PC-3 (cell line): Measurements from ENCODE around the gene RETN. TPM values are rescaled to one million over a fixed set of nuclear protein-coding genes. Genes with fewer than 3 reads are reported as not detected.

Experiments
- ATAC-seq: fragments of 200-7000 bp; cut with Tn5 transposase; 2 replicates; pipeline ENCODE4 v1.9.1; 2020; ENCODE audit warnings: mild to moderate bottlenecking, moderate library complexity
- BruUV-seq: library from RNA; stranded (reverse); fragments of 400-500 nt; replicated peaks from 2 replicates; lab custom pipeline; 2021; lab: Mats Ljungman, UMichigan
- CTCF ChIA-PET: fragments of 300-600 bp; sonication (Branson Sonifier 250); formaldehyde crosslinking; loops from one replicate; lab custom pipeline; 2022; ENCODE audit warnings: antibody characterized with exemption; lab: Charles Lee
- POLR2A ChIA-PET: fragments of 300-600 bp; sonication (Branson Sonifier 250); formaldehyde crosslinking; loops from one replicate; lab custom pipeline; 2022; ENCODE audit warnings: antibody characterized with exemption; ENCODE audit not compliant: unreplicated experiment; lab: Charles Lee
- DNase-seq: peaks from one replicate; pipeline ENCODE4 v3.0.0-alpha.2; 2015
- H2AFZ ChIP-seq: fragments of 300-600 bp; sonication (generic); 2 replicates; pipeline ENCODE4 v1.6.0; 2016; ENCODE audit warnings: antibody characterized with exemption, low read length
- H3F3A ChIP-seq: fragments of 300-600 bp; sonication (generic); one replicate; pipeline ENCODE4 v1.6.0; 2017; ENCODE audit warnings: antibody characterized with exemption, low read length, control low read depth, mild to moderate bottlenecking; ENCODE audit not compliant: unreplicated experiment
- H3K27ac ChIP-seq: fragments of 300-600 bp; sonication (generic); 2 replicates; pipeline ENCODE4 v1.5.1; 2016; ENCODE audit warnings: mild to moderate bottlenecking, low read length
- H3K27me3 ChIP-seq: fragments of 300-600 bp; sonication (generic); 2 replicates; pipeline ENCODE4 v1.6.1; 2016; ENCODE audit warnings: low read length, mixed read lengths
- H3K36me3 ChIP-seq: fragments of 300-600 bp; sonication (generic); 2 replicates; pipeline ENCODE4 v1.6.1; 2016; ENCODE audit warnings: low read depth, mixed run types, low read length, mixed read lengths
- H3K4me1 ChIP-seq: fragments of 300-600 bp; sonication (generic); 2 replicates; pipeline ENCODE4 v1.5.1; 2016; ENCODE audit warnings: low read length; ENCODE audit not compliant: insufficient read depth
- H3K4me2 ChIP-seq: fragments of 300-600 bp; sonication (generic); 2 replicates; pipeline ENCODE4 v1.6.0; 2016; ENCODE audit warnings: low read length
- H3K4me3 ChIP-seq: fragments of 300-600 bp; sonication (generic); 2 replicates; pipeline ENCODE4 v1.5.1; 2016; ENCODE audit warnings: mild to moderate bottlenecking, low read length, mixed read lengths
- H3K79me2 ChIP-seq: fragments of 300-600 bp; sonication (generic); 2 replicates; pipeline ENCODE4 v1.6.1; 2017; ENCODE audit warnings: low read length, mixed read lengths
- H3K9ac ChIP-seq: fragments of 300-600 bp; sonication (generic); 2 replicates; pipeline ENCODE4 v1.6.0; 2016; ENCODE audit warnings: mild to moderate bottlenecking, low read length
- H3K9me2 ChIP-seq: fragments of 300-600 bp; sonication (generic); replicated peaks from 2 replicates; pipeline ENCODE4 v1.6.1; 2016; ENCODE audit warnings: mixed run types, low read length, mixed read lengths
- H3K9me3 ChIP-seq: fragments of 300-600 bp; sonication (generic); 2 replicates; pipeline ENCODE4 v1.6.1; 2016; ENCODE audit warnings: low read length, mixed read lengths
- H4K20me1 ChIP-seq: fragments of 300-600 bp; sonication (generic); 2 replicates; pipeline ENCODE4 v1.6.1; 2016; ENCODE audit warnings: low read length, mixed read lengths
- EZH2 ChIP-seq: fragments of 300-600 bp; sonication (generic); IDR thresholded peaks from one replicate; pipeline ENCODE4 v1.6.1; 2017; ENCODE audit warnings: antibody characterized with exemption, mild to moderate bottlenecking, low read length; ENCODE audit not compliant: unreplicated experiment
- EZH2phosphoT487 ChIP-seq: fragments of 300-600 bp; sonication (generic); IDR thresholded peaks from 2 replicates; pipeline ENCODE4 v1.6.1; 2018; ENCODE audit warnings: mild to moderate bottlenecking, antibody characterized with exemption, low read length, borderline replicate concordance
- intact Hi-C: fragments of 100-400 bp; cut with micrococcal nuclease; formaldehyde crosslinking; loops from 2 replicates; pipeline ENCODE4 v1.9.0; 2023
- total RNA-seq: library from RNA; depleted of rRNA; stranded (reverse); fragments of >200 nt; gene quantifications from 2 replicates; pipeline ENCODE4 v1.2.3, GENCODE V29; 2014
- TF ChIP-seq, protein P1 (sequence below): fragments of 300-600 bp; sonication (generic); conservative IDR thresholded peaks from 2 replicates; pipeline ENCODE4 v1.5.1; 2017; ENCODE audit warnings: antibody characterized with exemption, low read depth, mild to moderate bottlenecking, low read length

RETN gene
- total RNA-seq, 1 experiment from 2014 or later: not detected

GRCh38 chr19:7681340-7682174, 12.7 kb downstream of the RETN start:
- H3K27ac ChIP-seq: no peak overlapping the region
- peak overlapping the region; percentile 98 for H3K9ac ChIP-seq
- ATAC-seq (peak; percentile 21; the same call in 1 of the 2 replicates), DNase-seq (peak; percentile 75)
- BruUV-seq: no TSS peak
- ChIA-PET CTCF (interaction anchor here (0.5 to 2.2 kb wide), 22 partner anchors 12 to 371 kb away, joined by 3 to 48 read pairs (median 4); partner anchors contain the start of genes CCL25, PET100, RETN and XAB2), POLR2A (interaction anchor here (0.6 kb wide), 2 partner anchors 121 to 225 kb away, joined by 11 to 15 read pairs; no protein-coding TSS in a partner anchor)
- peaks cover 24% of the 10 kb centered on the region; the same call in 1 of the 2 replicates for H3K4me1 ChIP-seq
- H3K9me3 ChIP-seq: no peaks in the 10 kb centered on the region
- H3K79me2 ChIP-seq: peaks cover 20% of the 10 kb centered on the region
- H3K4me3 ChIP-seq: peak overlapping the region; percentile 97
- H3K36me3 ChIP-seq: 0 out of 2 replicates have a peak, but pooled peaks cover 10% of the 10 kb centered on the region
- intact Hi-C loops: no loop called here
- peak overlapping the region; percentile 98 for H3K4me2 ChIP-seq
- H3K27me3 ChIP-seq: no peaks in the 10 kb centered on the region
- H3K9me2 ChIP-seq: no peaks in the 10 kb centered on the region
- H3F3A ChIP-seq: no peaks in the 10 kb centered on the region
- H2AFZ ChIP-seq: peak overlapping the region; percentile 88
- TF ChIP-seq, protein P1, sequence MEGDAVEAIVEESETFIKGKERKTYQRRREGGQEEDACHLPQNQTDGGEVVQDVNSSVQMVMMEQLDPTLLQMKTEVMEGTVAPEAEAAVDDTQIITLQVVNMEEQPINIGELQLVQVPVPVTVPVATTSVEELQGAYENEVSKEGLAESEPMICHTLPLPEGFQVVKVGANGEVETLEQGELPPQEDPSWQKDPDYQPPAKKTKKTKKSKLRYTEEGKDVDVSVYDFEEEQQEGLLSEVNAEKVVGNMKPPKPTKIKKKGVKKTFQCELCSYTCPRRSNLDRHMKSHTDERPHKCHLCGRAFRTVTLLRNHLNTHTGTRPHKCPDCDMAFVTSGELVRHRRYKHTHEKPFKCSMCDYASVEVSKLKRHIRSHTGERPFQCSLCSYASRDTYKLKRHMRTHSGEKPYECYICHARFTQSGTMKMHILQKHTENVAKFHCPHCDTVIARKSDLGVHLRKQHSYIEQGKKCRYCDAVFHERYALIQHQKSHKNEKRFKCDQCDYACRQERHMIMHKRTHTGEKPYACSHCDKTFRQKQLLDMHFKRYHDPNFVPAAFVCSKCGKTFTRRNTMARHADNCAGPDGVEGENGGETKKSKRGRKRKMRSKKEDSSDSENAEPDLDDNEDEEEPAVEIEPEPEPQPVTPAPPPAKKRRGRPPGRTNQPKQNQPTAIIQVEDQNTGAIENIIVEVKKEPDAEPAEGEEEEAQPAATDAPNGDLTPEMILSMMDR: peak; percentile 67
- TF ChIP-seq EZH2: no peak
- no peaks in the 10 kb centered on the region for H4K20me1 ChIP-seq

- H3K27ac ChIP-seq: no peak overlapping the region
Observed at GRCh38 chr19:7682175-7682855, 13.5 kb downstream of the RETN start.

More at GRCh38 chr19:7682175-7682855, 13.5 kb downstream of the RETN start:
- H3K9ac ChIP-seq: no peak overlapping the region
- POLR2A ChIA-PET: no interaction called here
- peaks cover 20% of the 10 kb centered on the region for H3K79me2 ChIP-seq
- CTCF ChIA-PET: no interaction called here
- H3K9me3 ChIP-seq: no peaks in the 10 kb centered on the region
- no peak overlapping the region for H2AFZ ChIP-seq
- H3K4me2 ChIP-seq: peak overlapping the region; percentile 98
- intact Hi-C loops: no loop called here
- 0 out of 2 replicates have a peak, but pooled peaks cover 10% of the 10 kb centered on the region for H3K36me3 ChIP-seq
- TF ChIP-seq EZH2phosphoT487: no peak
- no peak for TF ChIP-seq EZH2
- TF ChIP-seq, protein P1: no peak
- H3K27me3 ChIP-seq: no peaks in the 10 kb centered on the region
- H3K4me1 ChIP-seq: peaks cover 22% of the 10 kb centered on the region; the same call in 1 of the 2 replicates
- no peaks in the 10 kb centered on the region for H3K9me2 ChIP-seq
- no peak for ATAC-seq
- no peaks in the 10 kb centered on the region for H3F3A ChIP-seq
- no peak for DNase-seq
- BruUV-seq: TSS peak; percentile 44
- H3K4me3 ChIP-seq: peak overlapping the region; percentile 97; the same call in 1 of the 2 replicates
- no peaks in the 10 kb centered on the region for H4K20me1 ChIP-seq
